Natural killer cell (primary cell): Measurements from ENCODE around the gene SMPD3. TPM values are rescaled to one million over a fixed set of nuclear protein-coding genes. Genes with fewer than 3 reads are reported as not detected.

Source experiments
- ATAC-seq, 3 donors: fragments of 150-1000 bp in 2 of 3; fragments of 200-7000 bp in 1 of 3; cut with Tn5 transposase; 1 replicate in 1 of 3; 2 replicates in 2 of 3; pipeline ENCODE4 v1.10.0; 2021; ENCODE audit warnings: mild to moderate bottlenecking in 2 of 3, moderate library complexity in 2 of 3
- DNase-seq, 2 donors: peaks; one replicate each; pipeline versions ENCODE4 v3.0.0 to v3.0.0-alpha.2; 2013 to 2021; ENCODE audit warnings: mixed read lengths in 1 of 2
- H3K27ac ChIP-seq: one replicate; pipeline ENCODE4 v1.5.1; 2013; ENCODE audit warnings: mild to moderate bottlenecking, low read length
- H3K27me3 ChIP-seq: one replicate; pipeline ENCODE4 v1.6.1; 2013; ENCODE audit warnings: low read length; ENCODE audit not compliant: control insufficient read depth, insufficient read depth
- H3K36me3 ChIP-seq: one replicate; pipeline ENCODE4 v1.6.1; 2013; ENCODE audit warnings: low read length; ENCODE audit not compliant: control insufficient read depth, insufficient read depth
- H3K4me1 ChIP-seq: one replicate; pipeline ENCODE4 v1.6.1; 2013; ENCODE audit warnings: low read length; ENCODE audit not compliant: control insufficient read depth, insufficient read depth
- H3K4me3 ChIP-seq: one replicate; pipeline ENCODE4 v1.5.1; 2013; ENCODE audit warnings: low read length
- H3K9me3 ChIP-seq: one replicate; pipeline ENCODE4 v1.6.1; 2013; ENCODE audit warnings: low read length; ENCODE audit not compliant: control insufficient read depth, insufficient read depth
- H3K27ac Mint-ChIP-seq, 2 donors: one replicate each; pipeline ENCODE4 v1.8.0; 2022; ENCODE audit warnings: mild to moderate bottlenecking in 2 of 2, mixed read lengths in 2 of 2, moderate library complexity in 1 of 2
- H3K27me3 Mint-ChIP-seq, 2 donors: one replicate each; pipeline ENCODE4 v1.8.0; 2022; ENCODE audit warnings: low read depth in 2 of 2, mixed read lengths in 2 of 2
- H3K36me3 Mint-ChIP-seq: one replicate; pipeline ENCODE4 v1.8.0; 2022; ENCODE audit warnings: mixed read lengths
- H3K4me1 Mint-ChIP-seq, 2 donors: one replicate each; pipeline ENCODE4 v1.8.0; 2022; ENCODE audit warnings: mixed read lengths in 2 of 2
- H3K4me3 Mint-ChIP-seq: one replicate; pipeline ENCODE4 v1.8.0; 2022; ENCODE audit warnings: mild to moderate bottlenecking, moderate library complexity, mixed read lengths
- H3K9me3 Mint-ChIP-seq, 2 donors: one replicate each; pipeline ENCODE4 v1.8.0; 2022; ENCODE audit warnings: mixed read lengths in 2 of 2
- WGBS: methylation state at CpG from one replicate; pipeline ENCODE4 v1.1.7; 2013; ENCODE audit warnings: missing lambda C conversion rate; ENCODE audit not compliant: insufficient coverage; 5-methylcytosine and 5-hydroxymethylcytosine counted together
- intact Hi-C: fragments of 100-400 bp; cut with micrococcal nuclease; formaldehyde crosslinking; loops from one replicate; pipeline ENCODE4 v1.14.2; 2022
- total RNA-seq, 4 donors: library from RNA; stranded (reverse); fragments of 120-200 nt in 1 of 4; gene quantifications; one replicate each; pipeline versions ENCODE4 v1.2.3 to v1.2.4, GENCODE V29; 2013 to 2022
- TF ChIP-seq, protein P1 (sequence below): fragments of 200-600 bp; IDR thresholded peaks from one replicate; pipeline ENCODE4 v1.8.0; 2022; ENCODE audit warnings: antibody characterized with exemption

The SMPD3 gene
- total RNA-seq, 3 donors from 2014 or later (not counting 1 experiment from before 2014, with no cell fraction given): 2.4 to 13.3 (median 3.2) TPM

DNA sequence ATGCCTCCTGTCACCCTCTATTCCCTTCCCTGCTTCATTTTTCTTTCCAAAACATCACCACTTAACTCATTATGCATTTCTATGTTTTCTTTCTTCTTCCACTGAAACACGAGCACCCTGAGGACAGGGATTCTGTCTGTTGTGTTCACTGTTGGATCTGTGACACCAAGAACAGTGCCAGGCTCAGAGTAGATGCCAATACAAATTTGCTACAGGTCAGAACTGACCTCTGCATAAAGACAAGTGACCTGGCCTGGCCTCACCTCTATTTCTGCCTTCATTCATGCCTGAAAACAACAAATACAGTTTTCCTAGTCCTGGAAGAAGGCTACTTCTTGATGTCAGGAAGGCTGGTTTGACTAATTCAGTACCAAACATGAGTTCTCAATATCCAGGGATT lies 45.1 kb downstream of the SMPD3 start:
- Histone ChIP-seq H3K4me3 (no peak overlapping the region), H3K36me3 (no peaks in the 10 kb centered on the region), H3K4me1 (no peaks in the 10 kb centered on the region), H3K27ac (no peak overlapping the region), H3K27me3 (no peaks in the 10 kb centered on the region), H3K9me3 (no peaks in the 10 kb centered on the region)
- no peak overlapping the region for H3K4me3 Mint-ChIP-seq
- intact Hi-C loops: loop anchor here (2.0 kb wide), 1 partner anchor 16 kb away; no protein-coding TSS in a partner anchor
- ATAC-seq (no peak), DNase-seq (no peak)
- H3K27me3 Mint-ChIP-seq: peaks cover 5 to 7% of the 10 kb centered on the region in 2 donors
- H3K27ac Mint-ChIP-seq: no peak overlapping the region
- H3K36me3 Mint-ChIP-seq: no peaks in the 10 kb centered on the region
- TF ChIP-seq, protein P1, sequence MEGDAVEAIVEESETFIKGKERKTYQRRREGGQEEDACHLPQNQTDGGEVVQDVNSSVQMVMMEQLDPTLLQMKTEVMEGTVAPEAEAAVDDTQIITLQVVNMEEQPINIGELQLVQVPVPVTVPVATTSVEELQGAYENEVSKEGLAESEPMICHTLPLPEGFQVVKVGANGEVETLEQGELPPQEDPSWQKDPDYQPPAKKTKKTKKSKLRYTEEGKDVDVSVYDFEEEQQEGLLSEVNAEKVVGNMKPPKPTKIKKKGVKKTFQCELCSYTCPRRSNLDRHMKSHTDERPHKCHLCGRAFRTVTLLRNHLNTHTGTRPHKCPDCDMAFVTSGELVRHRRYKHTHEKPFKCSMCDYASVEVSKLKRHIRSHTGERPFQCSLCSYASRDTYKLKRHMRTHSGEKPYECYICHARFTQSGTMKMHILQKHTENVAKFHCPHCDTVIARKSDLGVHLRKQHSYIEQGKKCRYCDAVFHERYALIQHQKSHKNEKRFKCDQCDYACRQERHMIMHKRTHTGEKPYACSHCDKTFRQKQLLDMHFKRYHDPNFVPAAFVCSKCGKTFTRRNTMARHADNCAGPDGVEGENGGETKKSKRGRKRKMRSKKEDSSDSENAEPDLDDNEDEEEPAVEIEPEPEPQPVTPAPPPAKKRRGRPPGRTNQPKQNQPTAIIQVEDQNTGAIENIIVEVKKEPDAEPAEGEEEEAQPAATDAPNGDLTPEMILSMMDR: no peak
- 68% methylated on average over 1 of the region's 1 CpG for WGBS
- H3K9me3 Mint-ChIP-seq: no peaks in the 10 kb centered on the region
- H3K4me1 Mint-ChIP-seq: no peaks in the 10 kb centered on the region

DNA sequence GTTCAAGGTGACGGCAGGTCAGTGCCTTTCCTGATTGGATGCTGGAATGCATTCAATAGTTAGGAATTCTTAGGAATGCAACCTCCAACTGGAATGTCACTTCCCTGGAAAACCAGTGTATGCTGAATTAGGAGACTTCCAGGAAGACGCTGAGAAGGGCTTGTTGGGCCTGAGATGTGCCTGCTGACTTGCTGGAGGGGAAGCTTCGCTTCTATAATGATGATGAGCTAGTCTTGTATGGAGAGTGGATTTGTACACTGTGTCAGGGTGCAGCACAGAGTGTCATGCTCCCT lies 45.6 kb downstream of the SMPD3 start:
- H3K4me1 ChIP-seq: no peaks in the 10 kb centered on the region
- no peaks in the 10 kb centered on the region for H3K9me3 ChIP-seq
- ATAC-seq (no peak), DNase-seq (no peak)
- TF ChIP-seq, protein P1: no peak
- Mint-ChIP-seq H3K9me3 (no peaks in the 10 kb centered on the region), H3K27me3 (peaks cover 5 to 7% of the 10 kb centered on the region in 2 donors), H3K4me1 (no peaks in the 10 kb centered on the region), H3K4me3 (no peak overlapping the region), H3K27ac (no peak overlapping the region), H3K36me3 (no peaks in the 10 kb centered on the region)
- H3K27ac ChIP-seq: no peak overlapping the region
- no peak overlapping the region for H3K4me3 ChIP-seq
- H3K36me3 ChIP-seq: no peaks in the 10 kb centered on the region
- no peaks in the 10 kb centered on the region for H3K27me3 ChIP-seq
- intact Hi-C loops: loop anchor here (2.0 kb wide), 1 partner anchor 16 kb away; no protein-coding TSS in a partner anchor
- WGBS: 87% methylated on average over 3 of the region's 3 CpGs

DNA sequence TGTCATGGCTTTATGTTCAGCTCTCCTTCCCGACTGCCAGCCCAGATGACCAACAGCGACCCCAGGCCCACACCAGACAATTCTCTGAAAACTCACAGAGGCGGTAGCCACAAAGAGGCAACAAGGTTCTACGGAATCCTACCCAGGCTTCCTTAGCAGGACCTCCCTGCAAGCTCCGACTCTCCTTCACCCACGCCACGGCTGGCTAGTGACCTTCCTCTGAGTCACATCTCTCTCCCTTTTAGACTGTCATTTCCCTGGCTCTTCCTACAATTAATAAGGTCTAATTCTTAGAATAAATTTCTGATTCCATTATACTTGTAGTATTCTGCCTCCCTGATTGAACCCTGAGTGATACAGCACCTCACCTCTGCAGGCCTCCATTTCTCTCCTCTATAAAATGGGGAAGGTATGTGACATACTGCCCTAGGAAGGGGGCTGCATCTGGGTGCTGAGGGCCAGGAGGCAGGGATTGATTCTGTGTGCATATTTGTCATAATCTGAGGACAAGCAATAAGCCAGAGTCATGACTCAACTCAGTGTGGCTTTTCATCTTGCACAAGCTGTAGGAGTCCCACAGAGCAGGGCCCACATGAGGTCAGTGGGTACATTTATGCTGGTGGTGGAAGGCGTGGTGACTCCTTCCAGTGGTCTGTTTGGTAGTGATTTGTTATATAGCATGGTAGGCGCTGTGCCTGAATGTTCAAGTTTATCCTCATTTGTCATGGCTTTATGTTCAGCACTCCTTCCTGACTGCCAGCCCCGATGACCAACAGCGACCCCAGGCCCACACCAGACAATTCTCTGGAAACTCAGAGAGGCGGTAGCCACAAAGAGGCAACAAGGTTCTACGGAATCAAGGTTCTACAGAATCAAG lies 46.2 kb downstream of the SMPD3 start:
- H3K4me3 Mint-ChIP-seq: no peak overlapping the region
- TF ChIP-seq, protein P1: no peak
- no peak for ATAC-seq
- H3K36me3 Mint-ChIP-seq: no peaks in the 10 kb centered on the region
- intact Hi-C loops: loop anchor here (2.0 kb wide), 1 partner anchor 15 kb away; no protein-coding TSS in a partner anchor
- Histone ChIP-seq H3K36me3 (no peaks in the 10 kb centered on the region), H3K27me3 (no peaks in the 10 kb centered on the region), H3K4me1 (no peaks in the 10 kb centered on the region), H3K4me3 (no peak overlapping the region), H3K9me3 (no peaks in the 10 kb centered on the region), H3K27ac (no peak overlapping the region)
- H3K4me1 Mint-ChIP-seq: no peaks in the 10 kb centered on the region
- H3K27me3 Mint-ChIP-seq: peaks cover 7 to 8% of the 10 kb centered on the region in 2 donors
- no peaks in the 10 kb centered on the region for H3K9me3 Mint-ChIP-seq
- WGBS: 84% methylated on average over 13 of the region's 13 CpGs
- H3K27ac Mint-ChIP-seq: no peak overlapping the region
- DNase-seq: no peak
